Astrocyte of the cerebellum (primary cell): ENCODE results near the gene GPC4.

ENCODE experiments used
- DNase-seq: peaks from one replicate; pipeline ENCODE4 v3.0.0-alpha.2; 2011; ENCODE audit warnings: low read depth
- H3K4me3 ChIP-seq: 2 replicates; pipeline ENCODE4 v1.5.1; 2011; ENCODE audit warnings: mild to moderate bottlenecking, low read depth, low read length, moderate library complexity
- CTCF ChIP-seq: IDR thresholded peaks from 2 replicates; pipeline ENCODE4 v1.5.1; 2012; ENCODE audit warnings: low read length, low read depth, moderate library complexity, mild to moderate bottlenecking; ENCODE audit errors: missing control alignments
- in situ Hi-C: cut with HindIII; loops from 2 replicates; pipeline ENCODE4 v1.10.0; 2017; ENCODE audit warnings: low sequenced_read_pairs

The GPC4 gene

GRCh38 chrX:133434197-133434820 is 19.0 kb upstream of the GPC4 start:
- no peak for TF ChIP-seq CTCF
- DNase-seq, result no peak
- in situ Hi-C loops, result no loop called here
- H3K4me3 ChIP-seq, result no peak overlapping the region

- in situ Hi-C loops, result no loop called here
- DNase-seq, result no peak
- H3K4me3 ChIP-seq, result no peak overlapping the region
- TF ChIP-seq CTCF, result no peak
Observed at GRCh38 chrX:133419911-133420310, 4.6 kb upstream of the GPC4 start.

GRCh38 chrX:133418588-133418987 is 3.3 kb upstream of the GPC4 start:
- in situ Hi-C loops, result no loop called here
- no peak for TF ChIP-seq CTCF
- H3K4me3 ChIP-seq, result no peak overlapping the region
- no peak for DNase-seq

GRCh38 chrX:133417364-133417763 is 2.1 kb upstream of the GPC4 start:
- no peak for DNase-seq
- TF ChIP-seq CTCF, result no peak
- in situ Hi-C loops, result no loop called here

GRCh38 chrX:133414406-133415275 is 648 bp downstream of the GPC4 start:
- no peak for DNase-seq
- no peak for TF ChIP-seq CTCF
- H3K4me3 ChIP-seq, result peak overlapping the region; percentile 69
- in situ Hi-C loops, result no loop called here

More at GRCh38 chrX:133417364-133417763, 2.1 kb upstream of the GPC4 start:
- H3K4me3 ChIP-seq, result no peak overlapping the region

GRCh38 chrX:133413218-133413925 is 1.9 kb downstream of the GPC4 start:
- DNase-seq, result no peak
- H3K4me3 ChIP-seq, result peak overlapping the region; percentile 69
- in situ Hi-C loops, result no loop called here
- TF ChIP-seq CTCF, result no peak
